ENCODE results near the gene DYRK1A.

The DYRK1A gene

GRCh38 chr21:37571442-37571841 is 204.9 kb downstream of the DYRK1A start:
- no peaks in the 10 kb centered on the region for H3K36me3 ChIP-seq (ENCODE audit: control insufficient read depth in 4 of 4, insufficient read depth in 4 of 4, low read length in 3 of 4)
- CTCF ChIA-PET, result no interaction called here
- H3K9me3 ChIP-seq (ENCODE audit: control extremely low read depth in 1 of 5, control insufficient read depth in 4 of 5, insufficient read depth in 2 of 5, low read depth in 1 of 5, low read length in 4 of 5), result no peaks in the 10 kb centered on the region
- H3K4me3 ChIP-seq (ENCODE audit: control insufficient read depth in 1 of 7, extremely low read depth in 1 of 7, insufficient read depth in 4 of 7, low read depth in 2 of 7, low read length in 6 of 7), result no peak overlapping the region
- DNase-seq, result no peak
- H3K27ac ChIP-seq (ENCODE audit: insufficient read depth in 1 of 2, low read depth in 1 of 2, low read length in 2 of 2, poor library complexity in 1 of 2, severe bottlenecking in 2 of 2), result no peak overlapping the region
- POLR2A ChIA-PET, result no interaction called here
- H3K27me3 ChIP-seq (replicated peaks in 2 of 5; ENCODE audit: control insufficient read depth in 4 of 5, insufficient read depth in 5 of 5, low read length in 4 of 5), result no peaks in the 10 kb centered on the region
- no peaks in the 10 kb centered on the region for H3K4me1 ChIP-seq (ENCODE audit: control extremely low read depth in 1 of 4, control insufficient read depth in 4 of 4, insufficient read depth in 4 of 4, low read length in 3 of 4)
- 100% methylated on average over 5 of the region's 6 CpGs for WGBS (ENCODE audit: insufficient coverage)

DNA sequence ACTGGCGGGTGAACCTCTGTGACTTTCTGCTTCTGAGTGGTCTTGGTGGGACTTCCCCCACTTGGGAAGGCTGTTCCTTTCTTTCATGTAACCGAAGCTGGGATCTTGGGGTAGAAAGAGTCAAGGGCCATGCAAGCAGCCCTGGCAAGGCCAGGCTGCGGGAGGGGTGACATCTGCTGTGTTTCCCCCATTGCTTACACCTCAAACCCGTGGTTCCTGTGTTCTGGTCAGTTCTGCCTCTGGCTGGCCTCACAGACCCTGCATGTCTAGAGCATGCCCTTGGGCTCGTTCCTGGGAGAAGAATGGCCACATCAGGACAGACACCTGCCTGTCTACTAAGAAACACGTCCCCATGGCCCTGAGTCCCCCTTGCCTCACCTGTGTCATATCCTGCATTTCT is 207.7 kb downstream of the DYRK1A start:
- ChIA-PET POLR2A (no interaction called here), CTCF (no interaction called here)
- no peak overlapping the region for H3K27ac ChIP-seq (ENCODE audit: insufficient read depth in 1 of 2, low read depth in 1 of 2, low read length in 2 of 2, poor library complexity in 1 of 2, severe bottlenecking in 2 of 2)
- H3K36me3 ChIP-seq (ENCODE audit: control insufficient read depth in 4 of 4, insufficient read depth in 4 of 4, low read length in 3 of 4), result no peaks in the 10 kb centered on the region
- 96% methylated on average over 5 of the region's 6 CpGs for WGBS (ENCODE audit: insufficient coverage)
- no peak for DNase-seq
- H3K4me1 ChIP-seq (ENCODE audit: control extremely low read depth in 1 of 4, control insufficient read depth in 4 of 4, insufficient read depth in 4 of 4, low read length in 3 of 4), result no peaks in the 10 kb centered on the region
- peaks cover 2 to 21% (median 8%) of the 10 kb centered on the region in 5 experiments for H3K9me3 ChIP-seq (ENCODE audit: control extremely low read depth in 1 of 5, control insufficient read depth in 4 of 5, insufficient read depth in 2 of 5, low read depth in 1 of 5, low read length in 4 of 5)
- H3K27me3 ChIP-seq (replicated peaks in 2 of 5; ENCODE audit: control insufficient read depth in 4 of 5, insufficient read depth in 5 of 5, low read length in 4 of 5), result no peaks in the 10 kb centered on the region
- no peak overlapping the region for H3K4me3 ChIP-seq (ENCODE audit: control insufficient read depth in 1 of 7, extremely low read depth in 1 of 7, insufficient read depth in 4 of 7, low read depth in 2 of 7, low read length in 6 of 7)

- Histone ChIP-seq H3K27ac (ENCODE audit: insufficient read depth in 1 of 2, low read depth in 1 of 2, low read length in 2 of 2, poor library complexity in 1 of 2, severe bottlenecking in 2 of 2) (no peak overlapping the region), H3K9me3 (ENCODE audit: control extremely low read depth in 1 of 5, control insufficient read depth in 4 of 5, insufficient read depth in 2 of 5, low read depth in 1 of 5, low read length in 4 of 5) (peaks cover 2 to 25% (median 9%) of the 10 kb centered on the region in 5 experiments), H3K4me1 (ENCODE audit: control extremely low read depth in 1 of 4, control insufficient read depth in 4 of 4, insufficient read depth in 4 of 4, low read length in 3 of 4) (no peaks in the 10 kb centered on the region), H3K27me3 (replicated peaks in 2 of 5; ENCODE audit: control insufficient read depth in 4 of 5, insufficient read depth in 5 of 5, low read length in 4 of 5) (no peaks in the 10 kb centered on the region), H3K4me3 (ENCODE audit: control insufficient read depth in 1 of 7, extremely low read depth in 1 of 7, insufficient read depth in 4 of 7, low read depth in 2 of 7, low read length in 6 of 7) (no peak overlapping the region), H3K36me3 (ENCODE audit: control insufficient read depth in 4 of 4, insufficient read depth in 4 of 4, low read length in 3 of 4) (no peaks in the 10 kb centered on the region)
- WGBS (ENCODE audit: insufficient coverage), result 100% methylated on average over 6 of the region's 7 CpGs
- CTCF ChIA-PET, result interaction anchor here (1.8 kb wide), 1 partner anchor 10 kb away, joined by 7 read pairs; no protein-coding TSS in a partner anchor
- POLR2A ChIA-PET, result no interaction called here
- no peak for DNase-seq
Measured at GRCh38 chr21:37574751-37575150, 208.2 kb downstream of the DYRK1A start.

GRCh38 chr21:37575580-37575979 is 209.0 kb downstream of the DYRK1A start:
- H3K4me1 ChIP-seq (ENCODE audit: control extremely low read depth in 1 of 4, control insufficient read depth in 4 of 4, insufficient read depth in 4 of 4, low read length in 3 of 4), result peaks cover 0 to 3% (median 2%) of the 10 kb centered on the region in 4 experiments
- DNase-seq, result no peak
- H3K27ac ChIP-seq (ENCODE audit: insufficient read depth in 1 of 2, low read depth in 1 of 2, low read length in 2 of 2, poor library complexity in 1 of 2, severe bottlenecking in 2 of 2), result no peak overlapping the region
- 100% methylated on average over 6 of the region's 11 CpGs for WGBS (ENCODE audit: insufficient coverage)
- no peaks in the 10 kb centered on the region for H3K36me3 ChIP-seq (ENCODE audit: control insufficient read depth in 4 of 4, insufficient read depth in 4 of 4, low read length in 3 of 4)
- H3K4me3 ChIP-seq (ENCODE audit: control insufficient read depth in 1 of 7, extremely low read depth in 1 of 7, insufficient read depth in 4 of 7, low read depth in 2 of 7, low read length in 6 of 7), result no peak overlapping the region
- POLR2A ChIA-PET, result no interaction called here
- H3K27me3 ChIP-seq (replicated peaks in 2 of 5; ENCODE audit: control insufficient read depth in 4 of 5, insufficient read depth in 5 of 5, low read length in 4 of 5), result no peaks in the 10 kb centered on the region
- CTCF ChIA-PET, result interaction anchor here (0.7 to 1.8 kb wide), 2 partner anchors 10 to 13 kb away, joined by 3 to 7 read pairs; no protein-coding TSS in a partner anchor
- H3K9me3 ChIP-seq (ENCODE audit: control extremely low read depth in 1 of 5, control insufficient read depth in 4 of 5, insufficient read depth in 2 of 5, low read depth in 1 of 5, low read length in 4 of 5), result peaks cover 2 to 25% (median 11%) of the 10 kb centered on the region in 5 experiments
